ENCODE results near the gene TCHHL1.
A peak's percentile ranks its signal among the peaks of the same experiment; 100 is the strongest.

TCHHL1 gene

GRCh38 chr1:152038871-152039270 lies 50.0 kb downstream of the TCHHL1 start:
- no peak for DNase-seq (ENCODE audit: low read depth in 2 of 2)

- peak in 1 of 2 experiments; percentile 53 for DNase-seq (ENCODE audit: low read depth in 2 of 2)
Measured at GRCh38 chr1:152036267-152037216, 52.3 kb downstream of the TCHHL1 start, which contains the start of gene S100A11. Gene S100A11 (minus strand): TSS chr1:152037004. CDS start chr1:152036915, 89 bp downstream.

DNA sequence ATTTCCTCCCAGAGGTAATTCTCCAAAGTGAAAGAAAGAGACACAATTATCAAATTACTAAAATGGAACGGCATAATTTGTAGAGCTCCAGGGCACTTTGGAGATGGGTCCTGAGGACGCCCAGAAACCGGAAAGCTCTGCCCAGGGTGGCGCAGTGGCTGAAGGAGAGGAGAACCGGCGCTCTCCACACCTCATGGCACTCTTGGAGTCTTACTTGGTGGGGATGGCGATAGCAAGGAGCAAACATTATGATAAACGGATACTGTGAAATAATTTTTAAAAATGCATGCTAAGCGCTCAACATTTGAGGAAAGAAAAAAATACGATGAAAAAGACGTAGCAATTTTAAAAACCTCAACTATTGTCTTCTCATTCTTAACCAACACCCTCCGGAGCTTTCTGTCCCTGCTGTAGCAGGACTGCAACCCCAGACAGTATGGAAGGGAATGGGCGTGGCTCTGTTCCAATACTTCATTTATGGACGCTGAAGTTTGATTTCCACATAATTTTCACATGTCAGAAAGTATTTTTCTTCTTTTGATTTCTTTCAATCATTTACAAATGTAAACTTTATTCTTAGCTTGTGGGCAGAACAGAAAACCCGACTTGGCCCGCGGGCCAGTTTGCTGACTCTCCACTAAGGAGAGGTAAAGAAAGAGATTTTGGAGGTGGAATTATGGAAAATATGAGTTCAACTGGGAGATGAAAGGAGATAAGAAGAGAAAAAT lies 53.2 kb downstream of the TCHHL1 start:
- no peak for DNase-seq (ENCODE audit: low read depth in 2 of 2)

GRCh38 chr1:152034654-152035538 lies 54.0 kb downstream of the TCHHL1 start:
- DNase-seq (ENCODE audit: low read depth in 2 of 2) = peak in 1 of 2 experiments; percentile 42

- no peak for DNase-seq (ENCODE audit: low read depth in 2 of 2)
Measured at GRCh38 chr1:152034324-152034653, 54.6 kb downstream of the TCHHL1 start.
